Caco-2 (cell line): ENCODE data around the gene KRT24. TPM values are rescaled to one million over a fixed set of nuclear protein-coding genes. Genes with fewer than 3 reads are reported as not detected.
A peak's percentile ranks its signal among the peaks of the same experiment; 100 is the strongest.

Source experiments
- BruUV-seq: library from RNA; stranded (reverse); fragments of 400-500 nt; replicated peaks from 2 replicates; lab custom pipeline; 2021; lab: Mats Ljungman, UMichigan
- CTCF ChIA-PET: fragments of 300-600 bp; sonication (Branson Sonifier 250); formaldehyde crosslinking; loops from one replicate; lab custom pipeline; 2022; ENCODE audit warnings: antibody characterized with exemption; lab: Charles Lee
- POLR2A ChIA-PET: fragments of 300-600 bp; sonication (Branson Sonifier 250); formaldehyde crosslinking; loops from one replicate; lab custom pipeline; 2022; ENCODE audit warnings: antibody characterized with exemption; lab: Charles Lee
- DNase-seq, 2 experiments: peaks; one replicate each; pipeline versions ENCODE4 v3.0.0 to v3.0.0-alpha.2; 2020 to 2022
- H3K27me3 ChIP-seq: replicated peaks from 2 replicates; pipeline ENCODE4 v1.6.0; 2011; ENCODE audit warnings: low read length; ENCODE audit not compliant: control insufficient read depth, insufficient read depth
- H3K36me3 ChIP-seq: 2 replicates; pipeline ENCODE4 v1.5.1; 2011; ENCODE audit warnings: low read length; ENCODE audit not compliant: control insufficient read depth, insufficient read depth
- H3K4me1 ChIP-seq: fragments of 250-450 bp; sonication (Bioruptor Pico); 2 replicates; pipeline ENCODE4 v1.5.1; 2020; ENCODE audit warnings: mild to moderate bottlenecking
- H3K4me3 ChIP-seq: 2 replicates; pipeline ENCODE4 v1.5.1; 2011; ENCODE audit warnings: low read depth, mild to moderate bottlenecking, control low read depth, low read length
- H3K9me3 ChIP-seq: fragments of 250-450 bp; sonication (Bioruptor Pico); 2 replicates; pipeline ENCODE4 v1.5.1; 2020; ENCODE audit warnings: mild to moderate bottlenecking, moderate library complexity
- H3K27ac Mint-ChIP-seq: one replicate; pipeline ENCODE4 v1.8.0; 2022; ENCODE audit warnings: mixed read lengths; ENCODE audit not compliant: unreplicated experiment
- H3K27me3 Mint-ChIP-seq: one replicate; pipeline ENCODE4 v1.8.0; 2022; ENCODE audit warnings: mixed read lengths; ENCODE audit not compliant: insufficient read depth, unreplicated experiment
- H3K36me3 Mint-ChIP-seq: one replicate; pipeline ENCODE4 v1.8.0; 2022; ENCODE audit warnings: mild to moderate bottlenecking, mixed read lengths; ENCODE audit not compliant: insufficient read depth, unreplicated experiment
- H3K4me1 Mint-ChIP-seq: one replicate; pipeline ENCODE4 v1.8.0; 2022; ENCODE audit warnings: low read depth, mixed read lengths; ENCODE audit not compliant: unreplicated experiment
- H3K4me3 Mint-ChIP-seq: one replicate; pipeline ENCODE4 v1.8.0; 2022; ENCODE audit warnings: mild to moderate bottlenecking, moderate library complexity, mixed read lengths; ENCODE audit not compliant: unreplicated experiment
- H3K9me3 Mint-ChIP-seq: one replicate; pipeline ENCODE4 v1.8.0; 2022; ENCODE audit warnings: mixed read lengths; ENCODE audit not compliant: unreplicated experiment
- intact Hi-C: fragments of 100-400 bp; cut with micrococcal nuclease; formaldehyde crosslinking; loops from one replicate; pipeline ENCODE4 v1.10.0; 2022; ENCODE audit not compliant: unreplicated experiment
- total RNA-seq: library from RNA; stranded (reverse); gene quantifications from 2 replicates; pipeline ENCODE4 v1.2.3, GENCODE V29; 2022
- TF ChIP-seq, protein P1 (sequence below), 2 experiments: fragments of 200-600 bp in 1 of 2; IDR thresholded peaks; 1 replicate in 1 of 2; 2 replicates in 1 of 2; pipeline versions ENCODE4 v1.5.1 to v1.8.0; 2011 to 2022; ENCODE audit warnings: antibody characterized with exemption in 1 of 2, control low read depth in 1 of 2, inconsistent platforms in 1 of 2, low read depth in 1 of 2, low read length in 1 of 2, mild to moderate bottlenecking in 1 of 2, moderate library complexity in 1 of 2; ENCODE audit not compliant: insufficient read depth in 1 of 2, severe bottlenecking in 1 of 2, unreplicated experiment in 1 of 2

KRT24 gene
- total RNA-seq, 1 experiment from 2014 or later = 0.16 TPM

DNA sequence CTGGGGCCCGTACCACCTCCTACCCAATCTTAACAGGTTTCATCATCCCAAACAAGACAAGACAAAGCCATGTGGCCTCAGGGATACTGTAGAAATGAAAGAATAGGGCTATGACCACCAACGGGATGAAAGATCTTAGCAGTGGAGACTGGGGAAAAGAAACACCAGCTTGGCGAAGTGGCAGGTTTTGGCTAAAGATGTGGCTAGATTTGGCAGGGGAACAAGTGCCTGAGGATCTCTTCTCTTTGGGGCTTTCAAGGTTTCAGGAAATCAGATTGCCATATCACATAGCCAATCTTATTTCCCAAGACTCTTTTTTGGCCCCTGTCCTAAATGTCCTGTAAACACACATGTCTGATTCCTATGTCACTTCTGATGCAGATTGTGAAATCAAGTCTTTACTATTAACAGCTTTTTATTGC is 6.9 kb downstream of the KRT24 start:
- TF ChIP-seq, protein P1, sequence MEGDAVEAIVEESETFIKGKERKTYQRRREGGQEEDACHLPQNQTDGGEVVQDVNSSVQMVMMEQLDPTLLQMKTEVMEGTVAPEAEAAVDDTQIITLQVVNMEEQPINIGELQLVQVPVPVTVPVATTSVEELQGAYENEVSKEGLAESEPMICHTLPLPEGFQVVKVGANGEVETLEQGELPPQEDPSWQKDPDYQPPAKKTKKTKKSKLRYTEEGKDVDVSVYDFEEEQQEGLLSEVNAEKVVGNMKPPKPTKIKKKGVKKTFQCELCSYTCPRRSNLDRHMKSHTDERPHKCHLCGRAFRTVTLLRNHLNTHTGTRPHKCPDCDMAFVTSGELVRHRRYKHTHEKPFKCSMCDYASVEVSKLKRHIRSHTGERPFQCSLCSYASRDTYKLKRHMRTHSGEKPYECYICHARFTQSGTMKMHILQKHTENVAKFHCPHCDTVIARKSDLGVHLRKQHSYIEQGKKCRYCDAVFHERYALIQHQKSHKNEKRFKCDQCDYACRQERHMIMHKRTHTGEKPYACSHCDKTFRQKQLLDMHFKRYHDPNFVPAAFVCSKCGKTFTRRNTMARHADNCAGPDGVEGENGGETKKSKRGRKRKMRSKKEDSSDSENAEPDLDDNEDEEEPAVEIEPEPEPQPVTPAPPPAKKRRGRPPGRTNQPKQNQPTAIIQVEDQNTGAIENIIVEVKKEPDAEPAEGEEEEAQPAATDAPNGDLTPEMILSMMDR (IDR thresholded peaks at IDR 0.05; ENCODE audit: insufficient read depth in 1 of 2, low read depth in 1 of 2, low read length in 1 of 2, severe bottlenecking in 1 of 2, unreplicated experiment in 1 of 2) = no peak
- intact Hi-C loops = no loop called here
- no peaks in the 10 kb centered on the region for H3K27me3 ChIP-seq
- Mint-ChIP-seq H3K27ac (peak overlapping the region; percentile 29), H3K9me3 (no peaks in the 10 kb centered on the region), H3K4me3 (no peak overlapping the region), H3K4me1 (peaks cover 27% of the 10 kb centered on the region), H3K27me3 (no peaks in the 10 kb centered on the region), H3K36me3 (no peaks in the 10 kb centered on the region)
- ChIA-PET POLR2A (no interaction called here), CTCF (interaction anchor here (0.6 to 0.8 kb wide), 2 partner anchors 32 to 48 kb away, joined by 3 read pairs; no protein-coding TSS in a partner anchor)
- H3K4me1 ChIP-seq = peaks cover 40% of the 10 kb centered on the region
- no peak overlapping the region for H3K4me3 ChIP-seq
- no peak for DNase-seq
- H3K36me3 ChIP-seq = no peaks in the 10 kb centered on the region
- no TSS peak for BruUV-seq
- H3K9me3 ChIP-seq = no peaks in the 10 kb centered on the region

DNA sequence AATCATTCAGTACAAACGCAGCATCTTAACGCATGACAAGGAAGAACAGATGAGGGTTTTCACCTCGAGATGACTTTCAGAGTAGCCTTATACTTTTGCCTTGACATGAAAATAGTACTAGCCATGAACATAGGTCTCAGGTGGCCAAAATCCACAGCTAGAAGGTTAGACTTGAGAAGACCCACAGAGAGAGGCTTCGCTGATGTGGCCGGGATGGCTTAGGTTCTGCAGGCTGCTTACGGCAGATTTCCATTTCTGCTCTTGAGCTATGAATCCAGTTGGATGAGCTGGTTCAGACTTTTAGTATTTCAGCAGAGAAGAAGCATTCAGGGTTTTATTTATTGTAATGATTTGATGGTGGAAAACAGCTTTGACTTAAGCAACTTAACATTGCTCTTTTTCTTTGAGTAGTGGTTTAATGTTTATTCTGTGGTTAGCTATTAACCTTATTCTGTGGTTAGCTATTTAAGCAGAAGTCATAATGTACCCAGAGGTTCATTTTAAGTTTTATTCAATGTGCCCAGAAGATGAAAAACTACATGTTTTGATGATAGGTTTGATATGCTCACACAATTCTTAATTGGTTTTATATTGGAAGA is 7.6 kb downstream of the KRT24 start:
- no peaks in the 10 kb centered on the region for H3K9me3 Mint-ChIP-seq
- H3K4me1 Mint-ChIP-seq = peaks cover 20% of the 10 kb centered on the region
- no peaks in the 10 kb centered on the region for H3K27me3 Mint-ChIP-seq
- H3K36me3 Mint-ChIP-seq = no peaks in the 10 kb centered on the region
- ChIA-PET CTCF (interaction anchor here (0.8 to 1.1 kb wide), 2 partner anchors 47 to 81 kb away, joined by 3 to 4 read pairs; no protein-coding TSS in a partner anchor), POLR2A (no interaction called here)
- Histone ChIP-seq H3K36me3 (no peaks in the 10 kb centered on the region), H3K27me3 (no peaks in the 10 kb centered on the region), H3K9me3 (no peaks in the 10 kb centered on the region), H3K4me1 (peaks cover 40% of the 10 kb centered on the region), H3K4me3 (no peak overlapping the region)
- BruUV-seq = no TSS peak
- H3K4me3 Mint-ChIP-seq = peak overlapping the region; percentile 22
- intact Hi-C loops = no loop called here
- H3K27ac Mint-ChIP-seq = peak overlapping the region; percentile 29
- TF ChIP-seq, protein P1 (IDR thresholded peaks at IDR 0.05; ENCODE audit: insufficient read depth in 1 of 2, low read depth in 1 of 2, low read length in 1 of 2, severe bottlenecking in 1 of 2, unreplicated experiment in 1 of 2) = no peak
- DNase-seq = no peak

GRCh38 chr17:40694584-40694983 is 9.0 kb downstream of the KRT24 start:
- DNase-seq = peak; percentile 50 to 51
- H3K9me3 Mint-ChIP-seq = no peaks in the 10 kb centered on the region
- H3K4me3 Mint-ChIP-seq = no peak overlapping the region
- H3K4me1 Mint-ChIP-seq = peaks cover 20% of the 10 kb centered on the region
- no TSS peak for BruUV-seq
- Histone ChIP-seq H3K4me3 (no peak overlapping the region), H3K4me1 (peaks cover 40% of the 10 kb centered on the region), H3K27me3 (no peaks in the 10 kb centered on the region), H3K36me3 (no peaks in the 10 kb centered on the region), H3K9me3 (no peaks in the 10 kb centered on the region)
- TF ChIP-seq, protein P1 (IDR thresholded peaks at IDR 0.05; ENCODE audit: insufficient read depth in 1 of 2, low read depth in 1 of 2, low read length in 1 of 2, severe bottlenecking in 1 of 2, unreplicated experiment in 1 of 2) = no peak
- ChIA-PET POLR2A (no interaction called here), CTCF (no interaction called here)
- peak overlapping the region; percentile 69 for H3K27ac Mint-ChIP-seq
- H3K27me3 Mint-ChIP-seq = no peaks in the 10 kb centered on the region
- H3K36me3 Mint-ChIP-seq = no peaks in the 10 kb centered on the region
- intact Hi-C loops = no loop called here
